Gastroesophageal sphincter (tissue), 3 donors: ENCODE results near the gene TRAT1.

Experiments used
- CTCF ChIP-seq, 4 experiments: fragments of 200-600 bp in 2 of 4; fragments of 450-650 bp in 2 of 4; sonication (generic) in 1 of 4; IDR thresholded peaks; one replicate each; pipeline ENCODE4 v1.5.1; 2017 to 2019; ENCODE audit warnings: antibody characterized with exemption in 4 of 4, mild to moderate bottlenecking in 2 of 4, moderate library complexity in 2 of 4
- POLR2A ChIP-seq, 2 donors: fragments of 450-650 bp; IDR thresholded peaks; one replicate each; pipeline ENCODE4 v1.6.1; 2017; ENCODE audit warnings: antibody characterized with exemption in 2 of 2, mild to moderate bottlenecking in 2 of 2, moderate library complexity in 1 of 2

- TF ChIP-seq POLR2A (IDR thresholded peaks at IDR 0.05): no peak
- TF ChIP-seq CTCF (IDR thresholded peaks at IDR 0.05): no peak
These were observed 7.8 kb downstream of the TRAT1 start for GRCh38 chr3:108830381-108830780.
